ENCODE results near the gene KRT9. TPM values are rescaled to one million over a fixed set of nuclear protein-coding genes. Genes with fewer than 3 reads are reported as not detected.

KRT9 gene
- total and polyA plus RNA-seq, 4 donors, result 0.11 TPM; not detected in 3

DNA sequence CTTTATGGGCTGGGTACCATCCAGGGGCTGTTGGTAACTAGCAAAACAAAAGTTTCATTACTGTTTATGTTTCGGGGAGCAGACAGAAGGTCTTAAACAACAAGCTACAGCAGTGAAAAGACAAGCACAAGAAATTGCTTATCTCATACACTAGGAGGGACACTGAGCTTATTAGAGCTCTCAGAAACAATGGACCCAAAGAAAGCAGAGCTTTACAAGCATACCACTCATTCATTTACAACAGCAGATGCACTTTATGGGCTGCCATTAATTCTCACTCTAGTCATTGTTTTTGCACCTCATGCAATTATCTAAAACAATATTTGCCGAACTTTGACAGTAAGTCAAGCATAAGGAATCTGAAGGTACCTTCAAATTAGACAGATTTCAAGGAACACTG lies 30.7 kb upstream of the KRT9 start:
- Histone ChIP-seq H3K4me3 (ENCODE audit: low read depth, low read length) (no peak overlapping the region), H3K36me3 (ENCODE audit: control insufficient read depth, insufficient read depth, low read length) (no peaks in the 10 kb centered on the region), H3K27ac (ENCODE audit: low read depth, low read length) (no peak overlapping the region), H3K9me3 (ENCODE audit: control insufficient read depth, insufficient read depth, low read length) (no peaks in the 10 kb centered on the region), H3K4me1 (ENCODE audit: control insufficient read depth, insufficient read depth, low read length) (peaks cover 5% of the 10 kb centered on the region), H3K27me3 (ENCODE audit: control insufficient read depth, insufficient read depth, low read length) (no peaks in the 10 kb centered on the region)
- peak in 1 of 6 donors; percentile 15 for DNase-seq (ENCODE audit: low read depth in 4 of 6, low spot score in 6 of 6)
- WGBS (ENCODE audit: insufficient coverage), result 50% methylated on average over 1 of the region's 2 CpGs

DNA sequence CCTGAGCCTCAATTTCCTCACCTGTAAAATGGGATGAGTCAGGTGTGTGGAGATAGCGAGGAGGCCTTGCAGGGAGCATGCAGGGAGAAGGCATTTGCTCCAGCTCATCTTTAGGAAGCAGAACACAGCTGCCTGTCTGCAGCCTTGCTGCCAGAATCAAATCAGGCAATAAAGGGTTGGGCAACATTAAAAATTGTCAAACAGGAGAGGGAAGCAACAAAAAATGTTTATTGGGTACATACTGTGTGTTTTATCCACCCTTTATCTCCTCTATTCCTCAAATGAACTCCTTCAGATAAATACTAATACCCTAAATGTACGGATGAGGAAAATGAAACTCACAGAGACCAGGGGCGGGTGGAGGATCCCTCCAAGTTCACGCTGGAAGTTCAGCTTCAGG lies 28.5 kb upstream of the KRT9 start:
- Histone ChIP-seq H3K27ac (ENCODE audit: low read depth, low read length) (no peak overlapping the region), H3K9me3 (ENCODE audit: control insufficient read depth, insufficient read depth, low read length) (no peaks in the 10 kb centered on the region), H3K27me3 (ENCODE audit: control insufficient read depth, insufficient read depth, low read length) (no peaks in the 10 kb centered on the region), H3K4me1 (ENCODE audit: control insufficient read depth, insufficient read depth, low read length) (peaks cover 5% of the 10 kb centered on the region), H3K4me3 (ENCODE audit: low read depth, low read length) (no peak overlapping the region), H3K36me3 (ENCODE audit: control insufficient read depth, insufficient read depth, low read length) (no peaks in the 10 kb centered on the region)
- no peak for DNase-seq (ENCODE audit: low read depth in 4 of 6, low spot score in 6 of 6)
- WGBS (ENCODE audit: insufficient coverage), result 100% methylated on average over 1 of the region's 4 CpGs

DNA sequence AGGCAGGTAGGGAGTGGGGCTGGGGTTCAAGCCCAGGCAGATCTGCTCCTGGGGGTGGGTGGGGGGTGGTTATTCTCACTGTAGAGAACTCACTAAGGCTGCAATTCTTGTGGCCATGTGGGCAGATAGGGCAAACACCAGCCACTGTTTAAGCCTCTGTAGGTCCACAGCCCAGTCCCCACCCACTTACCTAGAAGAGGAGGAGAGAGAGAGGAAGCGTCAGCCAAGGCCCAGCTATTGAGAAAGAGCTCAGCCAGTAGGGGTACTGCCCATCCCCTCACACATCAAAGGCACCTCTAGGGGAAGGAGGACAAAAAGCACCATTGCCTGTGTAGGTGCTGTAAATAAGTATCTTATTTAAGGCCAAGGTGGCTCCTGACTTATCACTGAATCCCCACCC lies 27.8 kb upstream of the KRT9 start:
- no CpG with 5 or more reads among the region's 1 CpG for WGBS (ENCODE audit: insufficient coverage)
- H3K36me3 ChIP-seq (ENCODE audit: control insufficient read depth, insufficient read depth, low read length), result no peaks in the 10 kb centered on the region
- no peak for DNase-seq (ENCODE audit: low read depth in 4 of 6, low spot score in 6 of 6)
- no peak overlapping the region for H3K4me3 ChIP-seq (ENCODE audit: low read depth, low read length)
- H3K9me3 ChIP-seq (ENCODE audit: control insufficient read depth, insufficient read depth, low read length), result no peaks in the 10 kb centered on the region
- no peaks in the 10 kb centered on the region for H3K27me3 ChIP-seq (ENCODE audit: control insufficient read depth, insufficient read depth, low read length)
- no peak overlapping the region for H3K27ac ChIP-seq (ENCODE audit: low read depth, low read length)
- H3K4me1 ChIP-seq (ENCODE audit: control insufficient read depth, insufficient read depth, low read length), result peaks cover 5% of the 10 kb centered on the region

DNA sequence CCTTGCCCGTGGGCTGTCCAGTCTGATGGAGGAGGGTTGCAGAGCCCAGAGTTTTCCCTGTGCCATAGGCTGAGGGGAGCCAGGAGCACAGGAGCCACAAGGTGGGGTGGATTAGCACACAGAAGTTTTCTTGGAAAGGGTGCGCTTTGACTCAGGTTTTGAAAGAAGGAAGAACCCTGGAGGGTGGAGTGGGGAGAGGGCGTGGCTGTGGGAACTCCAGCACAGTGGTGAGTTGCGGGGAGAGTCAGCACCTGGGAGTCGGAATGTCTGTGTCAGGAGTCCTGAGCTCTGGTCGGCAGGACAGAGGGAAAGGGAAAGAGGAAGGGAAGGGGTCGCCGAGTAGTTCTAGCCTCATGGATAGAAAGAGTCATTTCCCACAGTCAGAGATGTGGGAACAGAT lies 23.7 kb upstream of the KRT9 start:
- Histone ChIP-seq H3K4me1 (ENCODE audit: control insufficient read depth, insufficient read depth, low read length) (no peaks in the 10 kb centered on the region), H3K27me3 (ENCODE audit: control insufficient read depth, insufficient read depth, low read length) (no peaks in the 10 kb centered on the region), H3K9me3 (ENCODE audit: control insufficient read depth, insufficient read depth, low read length) (no peaks in the 10 kb centered on the region), H3K27ac (ENCODE audit: low read depth, low read length) (no peak overlapping the region), H3K4me3 (ENCODE audit: low read depth, low read length) (no peak overlapping the region), H3K36me3 (ENCODE audit: control insufficient read depth, insufficient read depth, low read length) (no peaks in the 10 kb centered on the region)
- no peak for DNase-seq (ENCODE audit: low read depth in 4 of 6, low spot score in 6 of 6)
- WGBS (ENCODE audit: insufficient coverage), result 79% methylated on average over 6 of the region's 8 CpGs

DNA sequence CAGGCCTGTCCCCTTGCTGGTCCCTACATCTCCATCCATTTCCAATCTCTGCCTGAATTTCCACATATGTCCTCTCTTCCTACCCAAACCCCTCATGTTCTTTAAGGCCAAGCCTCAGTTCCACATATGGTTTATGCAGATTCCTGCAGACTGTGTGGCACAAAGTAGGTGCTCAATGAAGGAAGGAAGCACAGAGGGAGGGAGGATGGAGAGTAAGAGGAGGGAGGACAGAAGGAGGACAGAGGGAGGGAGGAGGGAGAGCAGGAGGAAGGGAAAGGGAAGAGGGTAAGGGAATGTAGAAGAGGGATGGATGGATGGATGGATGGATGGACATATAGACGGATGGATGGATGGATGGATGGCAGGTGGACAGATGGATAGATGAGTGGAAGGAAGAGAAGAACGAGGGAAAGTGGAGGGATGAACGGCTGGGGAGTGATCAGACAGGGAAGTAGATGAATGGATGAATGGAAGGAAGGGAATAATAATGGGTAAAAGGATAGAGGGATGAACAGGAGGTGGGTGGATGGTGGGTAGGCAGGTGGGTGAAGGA lies 22.6 kb upstream of the KRT9 start:
- no peaks in the 10 kb centered on the region for H3K36me3 ChIP-seq (ENCODE audit: control insufficient read depth, insufficient read depth, low read length)
- H3K4me1 ChIP-seq (ENCODE audit: control insufficient read depth, insufficient read depth, low read length), result no peaks in the 10 kb centered on the region
- no peaks in the 10 kb centered on the region for H3K9me3 ChIP-seq (ENCODE audit: control insufficient read depth, insufficient read depth, low read length)
- no peaks in the 10 kb centered on the region for H3K27me3 ChIP-seq (ENCODE audit: control insufficient read depth, insufficient read depth, low read length)
- no peak overlapping the region for H3K27ac ChIP-seq (ENCODE audit: low read depth, low read length)
- WGBS (ENCODE audit: insufficient coverage), result 60% methylated on average over 3 of the region's 3 CpGs
- no peak for DNase-seq (ENCODE audit: low read depth in 4 of 6, low spot score in 6 of 6)
- H3K4me3 ChIP-seq (ENCODE audit: low read depth, low read length), result no peak overlapping the region

DNA sequence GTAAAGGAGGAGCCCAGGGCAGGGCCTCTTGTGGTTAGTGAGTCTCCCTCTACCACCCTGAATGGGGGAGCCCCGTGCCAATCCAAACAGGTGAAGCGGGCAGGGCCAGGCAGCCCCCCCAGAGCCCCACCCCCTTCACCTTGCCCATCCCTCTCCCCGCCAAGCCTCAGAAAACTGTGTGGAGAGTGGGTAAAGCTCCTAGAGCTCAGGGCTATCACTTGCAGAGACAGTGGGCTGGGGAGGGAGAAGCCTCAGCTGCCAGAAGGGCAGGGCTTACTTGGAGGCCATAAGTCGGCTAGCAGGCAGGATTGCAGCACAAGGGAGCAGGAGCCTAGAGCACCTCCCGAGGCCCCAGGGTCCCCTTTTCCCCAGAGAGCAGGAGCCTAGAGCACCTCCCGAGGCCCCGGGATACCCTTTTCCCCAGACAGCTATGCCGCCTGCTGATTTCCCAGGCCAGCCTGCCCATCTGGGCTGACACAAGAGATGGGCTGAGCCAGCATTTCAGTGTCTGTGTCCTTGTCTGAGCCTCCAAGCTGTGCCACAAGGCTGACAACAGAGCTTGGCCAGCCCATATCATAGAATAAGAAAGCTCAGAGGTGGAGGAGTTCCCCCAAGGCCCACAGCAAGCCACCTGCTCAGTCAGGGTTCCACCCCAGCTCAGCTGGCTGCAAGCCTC lies 21.6 kb upstream of the KRT9 start:
- Histone ChIP-seq H3K27ac (ENCODE audit: low read depth, low read length) (no peak overlapping the region), H3K27me3 (ENCODE audit: control insufficient read depth, insufficient read depth, low read length) (no peaks in the 10 kb centered on the region), H3K4me3 (ENCODE audit: low read depth, low read length) (no peak overlapping the region), H3K4me1 (ENCODE audit: control insufficient read depth, insufficient read depth, low read length) (no peaks in the 10 kb centered on the region), H3K36me3 (ENCODE audit: control insufficient read depth, insufficient read depth, low read length) (no peaks in the 10 kb centered on the region), H3K9me3 (ENCODE audit: control insufficient read depth, insufficient read depth, low read length) (no peaks in the 10 kb centered on the region)
- DNase-seq (ENCODE audit: low read depth in 4 of 6, low spot score in 6 of 6), result peak in 1 of 6 donors; percentile 36
- WGBS (ENCODE audit: insufficient coverage), result 48% methylated on average over 5 of the region's 8 CpGs

DNA sequence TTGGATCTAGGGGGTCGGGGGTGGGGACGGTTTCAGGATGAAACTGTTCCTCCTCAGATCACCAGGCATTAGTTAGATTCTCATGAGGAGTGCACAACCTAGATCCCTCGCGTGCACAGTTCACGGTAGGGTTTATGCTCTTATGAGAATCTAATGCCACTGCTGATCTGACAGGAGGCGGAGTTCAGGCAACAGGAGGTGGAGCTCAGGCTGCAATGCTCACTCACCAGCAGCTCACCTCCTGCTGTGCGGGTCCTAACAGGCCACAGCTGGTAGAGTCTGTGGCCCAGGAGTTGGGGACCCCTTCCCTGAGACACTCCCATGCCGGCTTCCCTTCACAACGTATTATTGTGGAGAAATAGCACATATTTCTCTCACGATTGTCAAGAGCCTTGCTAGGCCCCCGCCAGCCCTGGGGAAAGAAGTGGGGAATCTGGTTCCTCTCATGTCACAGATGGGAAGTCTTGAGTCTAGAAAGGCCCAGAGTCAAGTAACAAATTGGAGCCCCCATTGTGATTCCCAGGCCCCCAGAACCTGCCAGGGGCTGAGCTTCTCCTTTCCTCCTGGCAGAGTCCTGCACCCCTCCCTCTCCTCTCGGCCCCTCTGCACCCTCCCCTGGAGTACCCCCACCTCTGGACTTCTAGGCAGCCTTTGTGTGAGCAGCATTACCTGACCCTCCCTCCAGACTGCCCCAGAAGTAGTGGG lies 20.9 kb upstream of the KRT9 start:
- no peak for DNase-seq (ENCODE audit: low read depth in 4 of 6, low spot score in 6 of 6)
- no peaks in the 10 kb centered on the region for H3K4me1 ChIP-seq (ENCODE audit: control insufficient read depth, insufficient read depth, low read length)
- H3K36me3 ChIP-seq (ENCODE audit: control insufficient read depth, insufficient read depth, low read length), result no peaks in the 10 kb centered on the region
- no peak overlapping the region for H3K27ac ChIP-seq (ENCODE audit: low read depth, low read length)
- no peak overlapping the region for H3K4me3 ChIP-seq (ENCODE audit: low read depth, low read length)
- H3K9me3 ChIP-seq (ENCODE audit: control insufficient read depth, insufficient read depth, low read length), result no peaks in the 10 kb centered on the region
- H3K27me3 ChIP-seq (ENCODE audit: control insufficient read depth, insufficient read depth, low read length), result no peaks in the 10 kb centered on the region
- WGBS (ENCODE audit: insufficient coverage), result 83% methylated on average over 7 of the region's 12 CpGs

DNA sequence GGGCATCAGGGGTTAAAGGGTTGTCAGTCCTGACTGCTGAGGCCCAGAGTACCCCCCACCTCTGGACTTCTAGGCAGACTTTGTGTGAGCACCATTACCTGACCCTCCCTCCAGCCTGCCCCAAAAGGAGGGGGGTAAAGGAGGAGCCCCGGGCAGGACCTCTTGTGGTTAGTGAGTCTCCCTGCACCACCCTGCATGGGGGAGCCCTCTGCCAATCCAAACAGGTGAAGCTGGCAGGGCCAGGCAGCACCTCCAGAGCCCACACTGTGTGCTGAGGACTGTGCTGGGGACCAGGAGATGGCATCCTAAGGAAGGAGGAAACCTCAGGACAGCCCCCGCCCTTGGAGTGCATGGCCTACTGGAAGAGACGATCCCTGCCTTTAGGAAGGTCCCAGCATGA lies 17.4 kb upstream of the KRT9 start:
- no peaks in the 10 kb centered on the region for H3K36me3 ChIP-seq (ENCODE audit: control insufficient read depth, insufficient read depth, low read length)
- no peaks in the 10 kb centered on the region for H3K27me3 ChIP-seq (ENCODE audit: control insufficient read depth, insufficient read depth, low read length)
- DNase-seq (ENCODE audit: low read depth in 4 of 6, low spot score in 6 of 6), result no peak
- no peak overlapping the region for H3K27ac ChIP-seq (ENCODE audit: low read depth, low read length)
- H3K4me1 ChIP-seq (ENCODE audit: control insufficient read depth, insufficient read depth, low read length), result no peaks in the 10 kb centered on the region
- WGBS (ENCODE audit: insufficient coverage), result no CpG with 5 or more reads among the region's 3 CpGs
- no peak overlapping the region for H3K4me3 ChIP-seq (ENCODE audit: low read depth, low read length)
- H3K9me3 ChIP-seq (ENCODE audit: control insufficient read depth, insufficient read depth, low read length), result no peaks in the 10 kb centered on the region

DNA sequence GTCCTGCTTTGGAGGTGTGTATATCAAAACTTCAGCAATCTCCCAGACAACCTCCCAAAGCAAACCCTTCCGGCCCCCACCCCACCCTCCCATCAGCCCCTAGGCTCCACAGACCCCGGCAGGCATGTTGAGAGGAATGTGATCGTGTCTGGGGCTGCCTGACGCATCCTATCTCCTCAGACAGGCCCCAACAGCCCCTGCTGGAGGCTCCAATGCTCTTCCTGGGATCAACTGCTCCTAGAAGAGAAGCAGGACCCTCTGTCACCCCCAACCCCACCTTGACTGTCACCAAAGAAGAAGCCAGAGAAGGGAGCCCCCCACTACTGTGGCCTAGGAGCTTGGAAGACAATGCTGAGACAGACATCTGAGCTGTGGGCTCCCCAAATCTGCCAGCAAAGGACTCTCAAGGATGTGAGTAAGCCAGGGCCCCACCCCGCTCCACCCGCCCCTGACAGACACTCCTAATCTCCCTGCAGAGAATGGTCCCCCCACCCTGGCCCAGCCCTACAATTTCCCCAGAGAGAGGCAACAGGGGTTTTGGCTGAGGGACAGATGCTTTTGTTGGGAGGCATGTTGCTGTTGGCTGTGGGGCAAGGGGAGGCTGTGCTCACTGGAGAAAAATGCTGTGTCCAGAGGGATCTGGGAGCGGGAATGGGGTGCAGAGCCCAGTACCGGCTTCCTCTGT lies 16.4 kb upstream of the KRT9 start:
- DNase-seq (ENCODE audit: low read depth in 4 of 6, low spot score in 6 of 6), result peak in 1 of 6 donors; percentile 18
- H3K27ac ChIP-seq (ENCODE audit: low read depth, low read length), result no peak overlapping the region
- no peaks in the 10 kb centered on the region for H3K36me3 ChIP-seq (ENCODE audit: control insufficient read depth, insufficient read depth, low read length)
- no CpG with 5 or more reads among the region's 8 CpGs for WGBS (ENCODE audit: insufficient coverage)
- H3K4me3 ChIP-seq (ENCODE audit: low read depth, low read length), result no peak overlapping the region
- H3K4me1 ChIP-seq (ENCODE audit: control insufficient read depth, insufficient read depth, low read length), result no peaks in the 10 kb centered on the region
- no peaks in the 10 kb centered on the region for H3K27me3 ChIP-seq (ENCODE audit: control insufficient read depth, insufficient read depth, low read length)
- H3K9me3 ChIP-seq (ENCODE audit: control insufficient read depth, insufficient read depth, low read length), result no peaks in the 10 kb centered on the region

Data from spinal cord (tissue), 10 donors.